Measurements from ENCODE around the gene ASIC1.
A peak's percentile ranks its signal among the peaks of the same experiment; 100 is the strongest.

The ASIC1 gene

GRCh38 chr12:50110762-50111351 lies 53.5 kb downstream of the ASIC1 start:
- no peak for DNase-seq

GRCh38 chr12:50111395-50111692 lies 53.9 kb downstream of the ASIC1 start:
- no peak for DNase-seq

- DNase-seq, result peak; percentile 98 to 100 (median 99)
These were observed 54.5 kb downstream of the ASIC1 start, which contains the start of gene COX14 for GRCh38 chr12:50111693-50112455. Gene COX14, plus strand, starts transcription at chr12:50112236. Its CDS starts 7,808 bp downstream, at chr12:50120044.

GRCh38 chr12:50112456-50113218 lies 55.2 kb downstream of the ASIC1 start:
- no peak for DNase-seq

- DNase-seq, result no peak
These were observed 59.7 kb downstream of the ASIC1 start for GRCh38 chr12:50117057-50117622.

GRCh38 chr12:50119387-50119786 lies 62.0 kb downstream of the ASIC1 start:
- no peak for DNase-seq

GRCh38 chr12:50120521-50120920 lies 63.1 kb downstream of the ASIC1 start:
- no peak for DNase-seq

- DNase-seq, result no peak
These were observed 63.6 kb downstream of the ASIC1 start for GRCh38 chr12:50120953-50121352.

- DNase-seq, result no peak
These were observed 64.2 kb downstream of the ASIC1 start for GRCh38 chr12:50121641-50122040.

- DNase-seq, result no peak
These were observed 65.8 kb downstream of the ASIC1 start for GRCh38 chr12:50123203-50123602.

GRCh38 chr12:50127546-50127945 lies 70.2 kb downstream of the ASIC1 start:
- no peak for DNase-seq

GRCh38 chr12:50129290-50129689 lies 71.9 kb downstream of the ASIC1 start:
- no peak for DNase-seq

GRCh38 chr12:50132505-50133135 lies 75.2 kb downstream of the ASIC1 start:
- no peak for DNase-seq
